B cell (primary cell): Measurements from ENCODE around the gene CEBPB. TPM values are rescaled to one million over a fixed set of nuclear protein-coding genes. Genes with fewer than 3 reads are reported as not detected.

Experiments
- ATAC-seq: fragments of 200-7000 bp; cut with Tn5 transposase; one replicate; pipeline ENCODE4 v1.10.0; 2021; ENCODE audit warnings: low read depth, mild to moderate bottlenecking, moderate number of reproducible peaks, moderate library complexity
- CTCF ChIA-PET: fragments of 350-600 bp; sonication (Branson Sonifier 250); formaldehyde crosslinking; loops from one replicate; lab custom pipeline; 2021; ENCODE audit warnings: antibody characterized with exemption, inconsistent platforms; lab: Charles Lee
- POLR2A ChIA-PET: fragments of 350-600 bp; sonication (Branson Sonifier 250); formaldehyde crosslinking; loops from one replicate; lab custom pipeline; 2021; ENCODE audit warnings: antibody characterized with exemption; lab: Charles Lee
- DNase-seq: peaks from one replicate; pipeline ENCODE4 v3.0.0; 2013
- H2AFZ ChIP-seq: 2 replicates; pipeline ENCODE4 v1.6.1; 2012; ENCODE audit warnings: mild to moderate bottlenecking, low read depth, low read length; ENCODE audit not compliant: insufficient read depth, poor library complexity, severe bottlenecking
- H3K27ac ChIP-seq, 2 donors: 1 replicate in 1 of 2; 2 replicates in 1 of 2; pipeline ENCODE4 v1.5.1; 2012 to 2013; ENCODE audit warnings: low read length in 2 of 2, mild to moderate bottlenecking in 2 of 2, moderate library complexity in 1 of 2
- H3K27me3 ChIP-seq, 4 experiments: fragments of 200-600 bp in 1 of 4; sonication (generic) in 1 of 4; replicated peaks in 1 of 4; 1 replicate in 2 of 4; 2 replicates in 2 of 4; pipeline versions ENCODE4 v1.6.1 to v1.7.0; 2013 to 2016; ENCODE audit warnings: low read length in 3 of 4, mild to moderate bottlenecking in 2 of 4, mixed read lengths in 1 of 4, moderate library complexity in 1 of 4; ENCODE audit not compliant: insufficient read depth in 4 of 4, control insufficient read depth in 3 of 4; ENCODE audit errors: control extremely low read depth in 1 of 4
- H3K36me3 ChIP-seq, 2 experiments: replicated peaks in 1 of 2; 1 replicate in 1 of 2; 2 replicates in 1 of 2; pipeline versions ENCODE4 v1.6.1 to v1.7.1; 2013; ENCODE audit warnings: low read length in 1 of 2; ENCODE audit not compliant: insufficient read depth in 2 of 2, control insufficient read depth in 1 of 2; ENCODE audit errors: control extremely low read depth in 1 of 2, extremely low read depth in 1 of 2
- H3K4me1 ChIP-seq, 2 donors: fragments of 200-600 bp in 1 of 2; sonication (generic) in 1 of 2; 1 replicate in 1 of 2; 2 replicates in 1 of 2; pipeline versions ENCODE4 v1.5.1 to v1.6.1; 2013 to 2017; ENCODE audit warnings: low read length in 2 of 2; ENCODE audit not compliant: control insufficient read depth in 2 of 2, insufficient read depth in 2 of 2
- H3K4me2 ChIP-seq: replicated peaks from 2 replicates; pipeline ENCODE3; 2012; ENCODE audit warnings: mild to moderate bottlenecking, low read depth, low read length; ENCODE audit not compliant: poor library complexity, severe bottlenecking
- H3K4me3 ChIP-seq, 5 experiments: fragments of 200-600 bp in 1 of 5; sonication (generic) in 1 of 5; 1 replicate in 3 of 5; 2 replicates in 2 of 5; pipeline versions ENCODE4 v1.5.1 to v1.7.0; 2011 to 2016; ENCODE audit warnings: low read length in 4 of 5, mild to moderate bottlenecking in 4 of 5, low read depth in 2 of 5, control low read depth in 1 of 5, moderate library complexity in 1 of 5; ENCODE audit not compliant: insufficient read depth in 1 of 5; ENCODE audit errors: control extremely low read depth in 1 of 5, extremely low read depth in 1 of 5
- H3K79me2 ChIP-seq: fragments of 200-600 bp; sonication (generic); one replicate; pipeline ENCODE4 v1.6.0; 2016; ENCODE audit warnings: low read length; ENCODE audit not compliant: control insufficient read depth, insufficient read depth
- H3K9ac ChIP-seq: fragments of 200-600 bp; sonication (generic); 2 replicates; pipeline ENCODE4 v1.6.1; 2017; ENCODE audit warnings: mild to moderate bottlenecking, low read length, moderate library complexity
- H3K9me3 ChIP-seq, 3 donors: one replicate each; pipeline versions ENCODE4 v1.6.1 to v1.7.1; 2013; ENCODE audit warnings: low read length in 2 of 3; ENCODE audit not compliant: control insufficient read depth in 2 of 3, insufficient read depth in 1 of 3; ENCODE audit errors: control extremely low read depth in 1 of 3
- H4K20me1 ChIP-seq: 2 replicates; pipeline ENCODE4 v1.6.0; 2012; ENCODE audit warnings: mild to moderate bottlenecking, low read length; ENCODE audit not compliant: insufficient read depth, control insufficient read depth, poor library complexity, severe bottlenecking
- H3K27ac Mint-ChIP-seq: one replicate; pipeline ENCODE4 v1.8.0; 2021; ENCODE audit warnings: mixed read lengths
- H3K27me3 Mint-ChIP-seq: one replicate; pipeline ENCODE4 v1.8.0; 2021; ENCODE audit warnings: mixed read lengths
- H3K4me1 Mint-ChIP-seq: one replicate; pipeline ENCODE4 v1.8.0; 2021; ENCODE audit warnings: mixed read lengths
- H3K4me3 Mint-ChIP-seq: one replicate; pipeline ENCODE4 v1.8.0; 2021; ENCODE audit warnings: mixed read lengths
- H3K9me3 Mint-ChIP-seq: one replicate; pipeline ENCODE4 v1.8.0; 2022; ENCODE audit warnings: mixed read lengths; ENCODE audit not compliant: insufficient read depth
- CTCF ChIP-seq: fragments of 200-600 bp; IDR thresholded peaks from one replicate; pipeline ENCODE4 v1.8.0; 2022; ENCODE audit warnings: antibody characterized with exemption, mild to moderate bottlenecking
- EZH2 ChIP-seq: IDR thresholded peaks from 2 replicates; pipeline ENCODE4 v1.6.1; 2012; ENCODE audit warnings: borderline replicate concordance, low read depth, mild to moderate bottlenecking, moderate library complexity, low read length; ENCODE audit not compliant: insufficient read depth, poor library complexity, severe bottlenecking
- WGBS: methylation state at CpG from one replicate; pipeline ENCODE4 v1.1.5; 2013; ENCODE audit warnings: missing lambda C conversion rate; ENCODE audit not compliant: insufficient coverage; 5-methylcytosine and 5-hydroxymethylcytosine counted together
- intact Hi-C: fragments of 100-400 bp; cut with micrococcal nuclease; formaldehyde crosslinking; loops from one replicate; pipeline ENCODE4 v1.10.0; 2022
- polyA plus RNA-seq: library from polyadenylated mRNA; depleted of rRNA; stranded (reverse); fragments of >200 nt; gene quantifications from 2 replicates; pipeline ENCODE4 v1.2.3, GENCODE V29; 2012
- total RNA-seq, 2 donors: library from RNA; stranded (reverse); fragments of 120-200 nt in 1 of 2; gene quantifications; 1 replicate in 1 of 2; 2 replicates in 1 of 2; pipeline versions ENCODE4 v1.2.3 to v1.2.4, GENCODE V29; 2013 to 2022

Gene CEBPB
- total and polyA plus RNA-seq, 2 donors (not counting 1 experiment from before 2014, with no cell fraction given): 25.8 to 28.7 TPM

DNA sequence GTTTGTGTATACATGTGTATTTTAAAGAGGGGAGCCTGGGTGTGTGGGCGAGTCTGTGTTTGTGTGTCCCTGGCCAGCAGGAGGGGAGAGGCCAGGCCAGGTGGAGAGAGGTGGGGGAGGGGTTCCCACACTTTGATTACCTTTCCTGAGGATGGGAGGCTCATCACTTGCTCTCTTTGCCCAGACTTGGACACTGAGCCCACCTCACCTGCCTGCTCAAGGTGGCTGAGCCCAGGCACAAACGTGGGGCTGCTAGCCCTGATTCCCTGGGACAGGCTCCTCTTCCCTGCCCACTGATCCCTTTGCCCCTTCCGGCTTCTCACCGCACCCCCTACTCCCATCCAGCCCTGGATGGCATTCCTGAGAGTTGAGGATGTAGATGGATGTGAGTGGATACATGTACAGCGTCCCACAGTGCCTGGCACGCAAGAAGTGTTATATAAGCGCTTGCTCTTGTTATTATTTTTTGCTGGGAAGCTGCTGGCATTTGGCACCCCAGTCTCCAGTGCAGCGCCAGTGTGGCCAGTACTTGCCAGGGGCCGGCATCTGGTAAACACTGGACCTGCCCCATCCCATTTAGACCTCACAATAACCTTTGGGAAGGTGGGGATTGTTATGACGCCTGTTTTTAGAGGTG is 2.7 kb downstream of the CEBPB start:
- H3K27me3 Mint-ChIP-seq: no peaks in the 10 kb centered on the region
- H3K79me2 ChIP-seq: peaks cover 29% of the 10 kb centered on the region

More for the DNA sequence above, 2.7 kb downstream of the CEBPB start:
- Histone ChIP-seq H3K9me3 (peaks cover 0 to 2% (median 0%) of the 10 kb centered on the region in 3 donors), H3K27ac (peak overlapping the region in 1 of 2 donors; percentile 52), H4K20me1 (peaks cover 34% of the 10 kb centered on the region), H2AFZ (no peak overlapping the region), H3K27me3 (no peaks in the 10 kb centered on the region), H3K4me2 (peak overlapping the region; percentile 85), H3K9ac (peak overlapping the region; percentile 54), H3K36me3 (peaks cover 4 to 5% of the 10 kb centered on the region in 2 experiments), H3K4me1 (peaks cover 16 to 22% of the 10 kb centered on the region in 2 donors), H3K4me3 (peak overlapping the region in 4 of 5 experiments; percentile 23 to 89 (median 78))
- Mint-ChIP-seq H3K9me3 (no peaks in the 10 kb centered on the region), H3K4me3 (peak overlapping the region; percentile 95), H3K4me1 (peaks cover 15% of the 10 kb centered on the region), H3K27ac (peak overlapping the region; percentile 73)
- ChIA-PET POLR2A (no interaction called here), CTCF (no interaction called here)
- intact Hi-C loops: no loop called here
- WGBS: 93% methylated on average over 6 of the region's 10 CpGs
- TF ChIP-seq EZH2 (no peak), CTCF (no peak)
- ATAC-seq (no peak), DNase-seq (no peak)
